Measurements from ENCODE around the gene SMAD6.

The SMAD6 gene

GRCh38 chr15:66765478-66766281 lies 63.6 kb downstream of the SMAD6 start:
- no peaks in the 10 kb centered on the region for H3K9me3 ChIP-seq (ENCODE audit: control insufficient read depth, insufficient read depth, low read length)
- WGBS (ENCODE audit: insufficient coverage, insufficient read length) = no CpG with 5 or more reads among the region's 13 CpGs
- no peak for DNase-seq (ENCODE audit: low read depth, low spot score)
- H3K36me3 ChIP-seq (ENCODE audit: control insufficient read depth, insufficient read depth, low read length) = no peaks in the 10 kb centered on the region
- no peak overlapping the region for H3K27ac ChIP-seq (ENCODE audit: low read length)
- peaks cover 5% of the 10 kb centered on the region for H3K4me1 ChIP-seq (ENCODE audit: control insufficient read depth, insufficient read depth, low read length)
- no peaks in the 10 kb centered on the region for H3K27me3 ChIP-seq (ENCODE audit: control insufficient read depth, insufficient read depth, low read length)
- no peak overlapping the region for H3K4me3 ChIP-seq (ENCODE audit: low read length)

GRCh38 chr15:66766282-66767230 lies 64.5 kb downstream of the SMAD6 start:
- no peaks in the 10 kb centered on the region for H3K27me3 ChIP-seq (ENCODE audit: control insufficient read depth, insufficient read depth, low read length)
- H3K9me3 ChIP-seq (ENCODE audit: control insufficient read depth, insufficient read depth, low read length) = no peaks in the 10 kb centered on the region
- no peak overlapping the region for H3K27ac ChIP-seq (ENCODE audit: low read length)
- DNase-seq (ENCODE audit: low read depth, low spot score) = no peak
- no peak overlapping the region for H3K4me3 ChIP-seq (ENCODE audit: low read length)
- no peaks in the 10 kb centered on the region for H3K36me3 ChIP-seq (ENCODE audit: control insufficient read depth, insufficient read depth, low read length)
- no CpG with 5 or more reads among the region's 7 CpGs for WGBS (ENCODE audit: insufficient coverage, insufficient read length)
- peaks cover 7% of the 10 kb centered on the region; the same call in 1 of the 2 replicates for H3K4me1 ChIP-seq (ENCODE audit: control insufficient read depth, insufficient read depth, low read length)

DNA sequence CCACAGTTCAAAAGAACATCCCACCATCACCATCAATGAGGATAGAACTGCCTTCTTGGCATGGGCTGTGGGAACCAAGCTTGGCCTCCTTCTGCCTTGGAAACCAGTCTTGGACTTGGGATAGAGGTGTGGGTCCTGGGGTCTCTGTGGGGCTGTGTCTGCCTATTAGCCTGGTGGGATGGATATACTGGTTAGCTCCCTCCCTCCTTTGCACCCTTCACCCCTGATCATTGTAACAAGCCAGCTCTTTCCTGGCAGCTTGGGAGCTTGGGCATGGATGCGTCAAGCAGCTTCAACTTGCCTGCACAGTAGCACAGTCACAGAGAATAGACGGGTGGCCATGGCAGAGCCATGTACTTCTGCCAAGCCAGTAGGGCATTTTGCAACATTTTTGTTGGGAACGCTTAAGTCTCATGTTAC lies 65.2 kb downstream of the SMAD6 start:
- Histone ChIP-seq H3K9me3 (ENCODE audit: control insufficient read depth, insufficient read depth, low read length) (no peaks in the 10 kb centered on the region), H3K27ac (ENCODE audit: low read length) (no peak overlapping the region), H3K4me3 (ENCODE audit: low read length) (no peak overlapping the region), H3K27me3 (ENCODE audit: control insufficient read depth, insufficient read depth, low read length) (no peaks in the 10 kb centered on the region), H3K4me1 (ENCODE audit: control insufficient read depth, insufficient read depth, low read length) (peaks cover 7% of the 10 kb centered on the region; the same call in 1 of the 2 replicates), H3K36me3 (ENCODE audit: control insufficient read depth, insufficient read depth, low read length) (no peaks in the 10 kb centered on the region)
- WGBS (ENCODE audit: insufficient coverage, insufficient read length) = no CpG with 5 or more reads among the region's 3 CpGs
- no peak for DNase-seq (ENCODE audit: low read depth, low spot score)

DNA sequence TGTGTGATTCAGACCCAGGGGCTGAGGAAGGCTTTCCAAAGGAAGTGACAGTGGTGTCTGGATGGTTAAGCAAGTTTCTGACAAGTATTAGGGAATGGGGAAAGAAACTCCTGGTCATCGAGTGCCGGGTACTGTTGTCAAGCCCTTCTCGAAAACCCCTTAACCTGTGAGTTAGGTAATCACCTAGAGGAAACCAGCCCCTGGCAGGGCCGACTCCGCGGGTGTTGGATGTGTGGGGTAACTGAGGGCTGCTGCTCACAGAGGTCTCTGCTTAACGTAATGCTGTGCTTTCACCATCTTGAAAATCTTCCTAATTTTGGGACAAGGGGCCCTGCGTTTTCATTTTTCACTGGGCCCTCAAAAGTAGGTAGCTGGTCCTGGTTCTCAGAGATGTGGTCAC lies 67.0 kb downstream of the SMAD6 start:
- Histone ChIP-seq H3K27me3 (ENCODE audit: control insufficient read depth, insufficient read depth, low read length) (no peaks in the 10 kb centered on the region), H3K4me1 (ENCODE audit: control insufficient read depth, insufficient read depth, low read length) (peaks cover 12% of the 10 kb centered on the region), H3K27ac (ENCODE audit: low read length) (no peak overlapping the region), H3K9me3 (ENCODE audit: control insufficient read depth, insufficient read depth, low read length) (no peaks in the 10 kb centered on the region), H3K36me3 (ENCODE audit: control insufficient read depth, insufficient read depth, low read length) (no peaks in the 10 kb centered on the region), H3K4me3 (ENCODE audit: low read length) (no peak overlapping the region)
- no peak for DNase-seq (ENCODE audit: low read depth, low spot score)
- WGBS (ENCODE audit: insufficient coverage, insufficient read length) = no CpG with 5 or more reads among the region's 8 CpGs

- DNase-seq (ENCODE audit: low read depth, low spot score) = no peak
- H3K4me1 ChIP-seq (ENCODE audit: control insufficient read depth, insufficient read depth, low read length) = peaks cover 13% of the 10 kb centered on the region
- H3K9me3 ChIP-seq (ENCODE audit: control insufficient read depth, insufficient read depth, low read length) = no peaks in the 10 kb centered on the region
- WGBS (ENCODE audit: insufficient coverage, insufficient read length) = no CpG with 5 or more reads among the region's 14 CpGs
- no peak overlapping the region for H3K27ac ChIP-seq (ENCODE audit: low read length)
- no peaks in the 10 kb centered on the region for H3K27me3 ChIP-seq (ENCODE audit: control insufficient read depth, insufficient read depth, low read length)
- no peaks in the 10 kb centered on the region for H3K36me3 ChIP-seq (ENCODE audit: control insufficient read depth, insufficient read depth, low read length)
- no peak overlapping the region for H3K4me3 ChIP-seq (ENCODE audit: low read length)
These were observed 68.7 kb downstream of the SMAD6 start for GRCh38 chr15:66770518-66771350.

- Histone ChIP-seq H3K9me3 (ENCODE audit: control insufficient read depth, insufficient read depth, low read length) (no peaks in the 10 kb centered on the region), H3K27me3 (ENCODE audit: control insufficient read depth, insufficient read depth, low read length) (no peaks in the 10 kb centered on the region), H3K36me3 (ENCODE audit: control insufficient read depth, insufficient read depth, low read length) (no peaks in the 10 kb centered on the region), H3K4me3 (ENCODE audit: low read length) (no peak overlapping the region), H3K4me1 (ENCODE audit: control insufficient read depth, insufficient read depth, low read length) (peaks cover 9% of the 10 kb centered on the region), H3K27ac (ENCODE audit: low read length) (no peak overlapping the region)
- WGBS (ENCODE audit: insufficient coverage, insufficient read length) = no CpG with 5 or more reads among the region's 5 CpGs
- DNase-seq (ENCODE audit: low read depth, low spot score) = no peak
These were observed 69.3 kb downstream of the SMAD6 start for GRCh38 chr15:66771351-66771650.

- Histone ChIP-seq H3K27ac (ENCODE audit: low read length) (no peak overlapping the region), H3K9me3 (ENCODE audit: control insufficient read depth, insufficient read depth, low read length) (no peaks in the 10 kb centered on the region), H3K4me3 (ENCODE audit: low read length) (no peak overlapping the region), H3K4me1 (ENCODE audit: control insufficient read depth, insufficient read depth, low read length) (peaks cover 9% of the 10 kb centered on the region), H3K36me3 (ENCODE audit: control insufficient read depth, insufficient read depth, low read length) (no peaks in the 10 kb centered on the region), H3K27me3 (ENCODE audit: control insufficient read depth, insufficient read depth, low read length) (no peaks in the 10 kb centered on the region)
- no CpG with 5 or more reads among the region's 7 CpGs for WGBS (ENCODE audit: insufficient coverage, insufficient read length)
- no peak for DNase-seq (ENCODE audit: low read depth, low spot score)
These were observed 70.6 kb downstream of the SMAD6 start for GRCh38 chr15:66772604-66773128.

- Histone ChIP-seq H3K27me3 (ENCODE audit: control insufficient read depth, insufficient read depth, low read length) (no peaks in the 10 kb centered on the region), H3K4me1 (ENCODE audit: control insufficient read depth, insufficient read depth, low read length) (peaks cover 9% of the 10 kb centered on the region), H3K4me3 (ENCODE audit: low read length) (no peak overlapping the region), H3K36me3 (ENCODE audit: control insufficient read depth, insufficient read depth, low read length) (no peaks in the 10 kb centered on the region), H3K27ac (ENCODE audit: low read length) (no peak overlapping the region), H3K9me3 (ENCODE audit: control insufficient read depth, insufficient read depth, low read length) (no peaks in the 10 kb centered on the region)
- WGBS (ENCODE audit: insufficient coverage, insufficient read length) = no CpG with 5 or more reads among the region's 12 CpGs
- DNase-seq (ENCODE audit: low read depth, low spot score) = no peak
These were observed 71.3 kb downstream of the SMAD6 start for GRCh38 chr15:66773129-66773873.

DNA sequence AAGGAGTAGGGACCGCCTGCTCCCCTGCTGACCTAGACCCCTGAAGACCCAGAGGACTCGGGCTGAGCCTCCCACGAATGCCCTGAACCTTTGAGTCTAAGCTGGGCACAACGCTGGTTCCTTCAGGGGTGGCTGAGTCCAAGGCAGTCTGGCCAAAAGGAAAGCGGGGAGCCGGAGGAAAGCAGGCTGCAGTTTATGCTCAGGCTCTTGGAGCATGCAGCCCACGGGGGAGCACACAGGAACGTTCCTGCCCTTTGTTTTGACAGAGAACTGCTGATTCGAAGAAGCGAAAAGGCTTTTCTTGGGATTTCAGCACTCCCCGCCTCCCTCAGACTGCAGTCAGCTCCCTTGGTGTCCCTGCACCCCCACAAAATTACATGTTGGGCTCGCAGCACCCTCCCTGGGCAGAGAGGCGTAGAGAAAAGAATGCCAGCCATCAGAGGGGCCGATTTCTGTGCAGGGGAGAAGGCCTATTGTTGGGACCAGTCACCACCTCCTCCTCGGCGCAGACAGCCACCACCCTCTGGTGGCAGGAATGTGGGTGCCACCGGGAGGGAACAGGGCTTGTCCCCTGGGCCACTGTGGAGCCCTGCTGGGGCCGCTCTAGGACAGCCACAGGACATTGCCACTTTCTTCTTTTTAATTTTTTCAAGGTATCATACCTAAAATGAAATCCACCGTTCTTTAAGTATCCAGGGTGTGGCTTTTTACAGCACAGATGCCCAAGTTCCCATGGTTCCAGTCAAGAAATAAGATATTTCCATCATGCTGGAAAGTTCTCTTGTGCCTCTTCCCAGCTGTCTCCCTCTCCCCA lies 72.2 kb downstream of the SMAD6 start:
- no peaks in the 10 kb centered on the region for H3K9me3 ChIP-seq (ENCODE audit: control insufficient read depth, insufficient read depth, low read length)
- H3K4me1 ChIP-seq (ENCODE audit: control insufficient read depth, insufficient read depth, low read length) = peaks cover 9% of the 10 kb centered on the region
- no peaks in the 10 kb centered on the region for H3K27me3 ChIP-seq (ENCODE audit: control insufficient read depth, insufficient read depth, low read length)
- H3K36me3 ChIP-seq (ENCODE audit: control insufficient read depth, insufficient read depth, low read length) = no peaks in the 10 kb centered on the region
- H3K27ac ChIP-seq (ENCODE audit: low read length) = no peak overlapping the region
- no peak overlapping the region for H3K4me3 ChIP-seq (ENCODE audit: low read length)
- DNase-seq (ENCODE audit: low read depth, low spot score) = peak; percentile 82
- no CpG with 5 or more reads among the region's 19 CpGs for WGBS (ENCODE audit: insufficient coverage, insufficient read length)

All from iPS DF 6.9 (cell line).